CD4-positive, CD25-positive, alpha-beta regulatory T cell (primary cell): ENCODE measurements around the gene CATSPER4. TPM values are rescaled to one million over a fixed set of nuclear protein-coding genes. Genes with fewer than 3 reads are reported as not detected.
A peak's percentile ranks its signal among the peaks of the same experiment; 100 is the strongest.

ENCODE experiments used
- ATAC-seq, 2 donors: fragments of 150-1000 bp; cut with Tn5 transposase; one replicate each; pipeline ENCODE4 v1.10.0; 2021; ENCODE audit warnings: low read depth in 2 of 2, moderate number of reproducible peaks in 2 of 2, moderate library complexity in 1 of 2
- DNase-seq, 3 donors: peaks; one replicate each; pipeline versions ENCODE4 v3.0.0 to v3.0.0-alpha.2; 2012 to 2022; ENCODE audit warnings: mixed read lengths in 1 of 3
- H3K27ac ChIP-seq: one replicate; pipeline ENCODE4 v1.7.0; 2013; ENCODE audit warnings: mild to moderate bottlenecking, low read length; ENCODE audit not compliant: insufficient read depth, poor library complexity, severe bottlenecking
- H3K27me3 ChIP-seq: one replicate; pipeline ENCODE4 v1.7.0; 2013; ENCODE audit warnings: low read length; ENCODE audit not compliant: control insufficient read depth, insufficient read depth
- H3K36me3 ChIP-seq: one replicate; pipeline ENCODE4 v1.7.0; 2013; ENCODE audit warnings: mild to moderate bottlenecking, low read length, moderate library complexity; ENCODE audit not compliant: control insufficient read depth, insufficient read depth
- H3K4me1 ChIP-seq: 2 replicates; pipeline ENCODE4 v1.7.0; 2013; ENCODE audit warnings: mild to moderate bottlenecking, low read length; ENCODE audit not compliant: insufficient read depth, control insufficient read depth, poor library complexity, severe bottlenecking
- H3K4me3 ChIP-seq: one replicate; pipeline ENCODE4 v1.7.0; 2013; ENCODE audit warnings: low read depth, mild to moderate bottlenecking, low read length, moderate library complexity
- H3K9me3 ChIP-seq, 2 experiments: 1 replicate in 1 of 2; 2 replicates in 1 of 2; pipeline ENCODE4 v1.7.0; 2013; ENCODE audit warnings: low read length in 2 of 2, mild to moderate bottlenecking in 1 of 2, moderate library complexity in 1 of 2; ENCODE audit not compliant: control insufficient read depth in 2 of 2
- H3K27ac Mint-ChIP-seq, 3 donors: one replicate each; pipeline ENCODE4 v1.8.0; 2020 to 2022; ENCODE audit warnings: mild to moderate bottlenecking in 3 of 3, mixed read lengths in 3 of 3, moderate library complexity in 2 of 3
- H3K27me3 Mint-ChIP-seq: one replicate; pipeline ENCODE4 v1.8.0; 2022; ENCODE audit warnings: mild to moderate bottlenecking, mixed read lengths
- H3K36me3 Mint-ChIP-seq: one replicate; pipeline ENCODE4 v1.8.0; 2020; ENCODE audit warnings: mixed read lengths
- H3K4me1 Mint-ChIP-seq, 4 donors: one replicate each; pipeline ENCODE4 v1.8.0; 2020 to 2022; ENCODE audit warnings: mixed read lengths in 4 of 4, mild to moderate bottlenecking in 1 of 4
- H3K4me3 Mint-ChIP-seq, 4 donors: one replicate each; pipeline ENCODE4 v1.8.0; 2020 to 2022; ENCODE audit warnings: mild to moderate bottlenecking in 4 of 4, mixed read lengths in 4 of 4, moderate library complexity in 3 of 4
- H3K9me3 Mint-ChIP-seq, 7 donors: one replicate each; pipeline ENCODE4 v1.8.0; 2020 to 2022; ENCODE audit warnings: mixed read lengths in 7 of 7, mild to moderate bottlenecking in 3 of 7, moderate library complexity in 2 of 7
- polyA plus RNA-seq, 4 donors: library from polyadenylated mRNA; unstranded; fragments of 300-500 nt; fragmentation: Illumina TruSeq; gene quantifications; one replicate each; pipeline ENCODE4 v1.2.3, GENCODE V29; 2021
- total RNA-seq: library from RNA; stranded (reverse); gene quantifications from one replicate; pipeline ENCODE4 v1.2.3, GENCODE V29; 2022

Gene CATSPER4
- total and polyA plus RNA-seq, 5 donors from 2014 or later, result not detected

DNA sequence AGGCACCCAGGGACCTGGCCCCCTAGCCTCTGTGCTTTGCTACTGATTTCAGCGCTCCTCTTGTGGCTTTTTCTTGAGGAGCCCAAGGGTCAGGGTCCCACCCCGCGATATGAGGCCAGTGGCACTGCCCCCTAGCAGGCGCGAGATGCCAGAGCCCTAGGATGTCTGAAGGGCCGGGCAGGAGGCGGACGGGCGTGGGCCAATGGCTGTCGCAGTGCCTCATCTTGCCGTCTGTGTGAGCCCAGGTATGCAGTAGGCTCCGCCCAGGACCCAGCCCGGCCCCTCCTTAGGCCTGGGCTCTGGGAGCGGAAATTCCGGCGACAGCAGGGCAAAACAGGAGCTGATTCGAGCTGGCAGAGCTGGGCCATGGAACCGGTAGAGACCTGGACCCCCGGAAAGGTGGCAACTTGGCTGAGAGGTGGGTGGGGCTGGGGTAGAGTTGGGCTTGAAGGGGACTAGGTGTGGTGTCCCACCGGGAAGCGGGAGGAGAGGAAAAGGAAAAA, 13.2 kb upstream of the CATSPER4 start, which contains the start of gene CNKSR1:
Gene CNKSR1, plus strand, starts transcription at position 310 of the 503 bp plus-strand sequence. Its CDS starts 57 bp downstream, at position 367.
- Mint-ChIP-seq H3K27me3 (no peaks in the 10 kb centered on the region), H3K27ac (peak within 1 kb of the TSS in 1 of 3 donors; percentile 63), H3K9me3 (no peaks in the 10 kb centered on the region), H3K4me1 (peaks cover 0 to 4% (median 2%) of the 10 kb centered on the region in 4 donors), H3K36me3 (no peaks in the 10 kb centered on the region), H3K4me3 (peak within 1 kb of the TSS in 3 of 4 donors; percentile 60 to 83 (median 83))
- ATAC-seq (peak in 1 of 2 donors; percentile 44), DNase-seq (peak in 1 of 3 donors; percentile 26)
- no peaks in the 10 kb centered on the region for H3K4me1 ChIP-seq
- H3K36me3 ChIP-seq, result no peaks in the 10 kb centered on the region
- no peaks in the 10 kb centered on the region for H3K9me3 ChIP-seq
- H3K27ac ChIP-seq, result no peak within 1 kb of the TSS
- H3K27me3 ChIP-seq, result no peaks in the 10 kb centered on the region
- H3K4me3 ChIP-seq, result no peak within 1 kb of the TSS

- ATAC-seq (no peak), DNase-seq (no peak)
- no peaks in the 10 kb centered on the region for H3K27me3 Mint-ChIP-seq
- H3K4me3 Mint-ChIP-seq, result no peak overlapping the region
- Histone ChIP-seq H3K36me3 (no peaks in the 10 kb centered on the region), H3K9me3 (no peaks in the 10 kb centered on the region), H3K4me3 (no peak overlapping the region), H3K4me1 (no peaks in the 10 kb centered on the region), H3K27me3 (no peaks in the 10 kb centered on the region), H3K27ac (no peak overlapping the region)
- H3K27ac Mint-ChIP-seq, result no peak overlapping the region
- H3K36me3 Mint-ChIP-seq, result no peaks in the 10 kb centered on the region
- H3K4me1 Mint-ChIP-seq, result no peaks in the 10 kb centered on the region
- H3K9me3 Mint-ChIP-seq, result no peaks in the 10 kb centered on the region
These were observed 10.3 kb upstream of the CATSPER4 start for GRCh38 chr1:26180010-26180506.

DNA sequence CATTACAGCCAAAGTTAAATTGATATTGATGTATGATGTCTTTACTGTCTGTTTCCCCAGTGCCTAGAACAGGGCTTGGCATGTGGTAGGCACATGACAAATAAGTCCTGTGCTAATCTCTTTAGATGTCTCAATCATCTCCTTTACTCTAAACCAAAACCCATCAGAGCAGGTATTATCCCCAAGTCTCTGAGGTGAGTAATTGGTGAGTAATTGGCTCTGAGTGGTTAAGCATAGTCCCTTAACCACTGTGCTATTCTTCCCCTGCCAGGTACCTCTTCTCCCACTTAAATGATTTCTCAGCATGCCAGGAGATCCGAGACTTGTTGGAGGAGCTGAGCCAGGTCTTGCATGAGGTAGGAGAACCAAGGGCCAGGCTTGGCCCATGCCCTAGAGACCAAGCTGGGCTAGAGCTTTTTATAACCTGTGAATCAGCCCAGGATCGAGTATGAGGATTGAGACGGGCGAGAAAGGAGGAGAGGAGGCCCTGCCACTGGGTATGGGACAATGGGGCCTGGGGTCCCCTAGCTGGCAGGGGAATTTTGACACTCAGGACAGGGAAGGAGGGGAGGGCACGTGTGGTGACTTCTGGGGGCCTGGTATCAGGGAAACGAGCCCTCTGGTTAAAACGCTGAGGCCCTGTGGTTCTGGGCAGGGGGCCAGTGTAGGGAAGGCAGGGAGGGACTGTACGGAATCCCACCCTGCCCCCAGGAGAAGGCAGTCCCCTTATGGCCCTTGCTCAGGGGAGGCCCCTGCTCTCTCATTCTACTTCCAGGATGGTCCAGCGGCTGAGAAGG, 8.6 kb upstream of the CATSPER4 start:
- H3K4me1 ChIP-seq, result no peaks in the 10 kb centered on the region
- Mint-ChIP-seq H3K36me3 (peaks cover 3% of the 10 kb centered on the region), H3K9me3 (no peaks in the 10 kb centered on the region), H3K4me3 (no peak overlapping the region), H3K27ac (no peak overlapping the region), H3K27me3 (no peaks in the 10 kb centered on the region), H3K4me1 (no peaks in the 10 kb centered on the region)
- H3K9me3 ChIP-seq, result no peaks in the 10 kb centered on the region
- no peak overlapping the region for H3K27ac ChIP-seq
- ATAC-seq, result no peak
- no peaks in the 10 kb centered on the region for H3K36me3 ChIP-seq
- H3K4me3 ChIP-seq, result no peak overlapping the region
- no peaks in the 10 kb centered on the region for H3K27me3 ChIP-seq
- DNase-seq, result no peak

DNA sequence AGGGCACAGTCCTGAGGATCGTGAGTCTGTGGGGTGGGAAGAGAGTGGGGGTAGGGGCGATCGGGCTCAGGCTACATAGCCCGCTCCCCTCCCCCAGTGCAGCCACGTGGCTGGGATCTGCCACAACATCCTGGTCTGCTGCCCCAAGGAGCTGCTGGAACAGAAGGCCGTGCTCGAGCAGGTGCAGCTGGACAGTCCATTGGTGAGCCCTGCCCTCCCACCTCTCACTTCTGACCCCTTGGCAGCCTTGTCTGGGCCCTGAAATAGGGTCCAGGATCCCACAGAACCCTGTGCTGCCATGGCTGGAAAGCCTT, 8.1 kb upstream of the CATSPER4 start:
- peaks cover 3% of the 10 kb centered on the region for H3K36me3 Mint-ChIP-seq
- DNase-seq (no peak), ATAC-seq (no peak)
- H3K27me3 Mint-ChIP-seq, result no peaks in the 10 kb centered on the region
- no peak overlapping the region for H3K27ac Mint-ChIP-seq
- H3K9me3 Mint-ChIP-seq, result no peaks in the 10 kb centered on the region
- no peaks in the 10 kb centered on the region for H3K9me3 ChIP-seq
- no peaks in the 10 kb centered on the region for H3K36me3 ChIP-seq
- no peaks in the 10 kb centered on the region for H3K27me3 ChIP-seq
- H3K4me1 ChIP-seq, result no peaks in the 10 kb centered on the region
- H3K4me3 ChIP-seq, result no peak overlapping the region
- no peak overlapping the region for H3K27ac ChIP-seq
- H3K4me1 Mint-ChIP-seq, result no peaks in the 10 kb centered on the region
- H3K4me3 Mint-ChIP-seq, result no peak overlapping the region

DNA sequence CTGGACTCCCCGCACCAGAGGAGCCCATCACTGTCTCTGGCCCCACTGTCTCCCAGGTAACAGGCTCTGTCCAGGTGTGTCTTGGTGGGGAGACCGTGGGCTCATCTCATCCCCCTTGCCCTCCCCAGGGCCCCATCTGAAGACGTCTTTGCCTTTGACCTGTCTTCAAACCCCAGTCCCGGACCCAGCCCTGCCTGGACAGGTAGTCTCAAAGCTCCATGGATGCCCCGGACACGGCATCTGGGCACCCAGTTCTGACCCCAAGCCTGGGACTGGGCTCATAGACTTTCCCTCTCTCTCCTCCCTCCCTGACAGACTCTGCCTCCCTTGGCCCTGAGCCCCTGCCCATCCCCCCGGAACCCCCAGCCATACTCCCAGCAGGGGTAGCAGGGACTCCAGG, 6.3 kb upstream of the CATSPER4 start:
- DNase-seq (no peak), ATAC-seq (no peak)
- Histone ChIP-seq H3K36me3 (no peaks in the 10 kb centered on the region), H3K27ac (no peak overlapping the region), H3K27me3 (no peaks in the 10 kb centered on the region), H3K4me3 (no peak overlapping the region), H3K9me3 (no peaks in the 10 kb centered on the region), H3K4me1 (no peaks in the 10 kb centered on the region)
- no peaks in the 10 kb centered on the region for H3K4me1 Mint-ChIP-seq
- no peak overlapping the region for H3K27ac Mint-ChIP-seq
- H3K9me3 Mint-ChIP-seq, result no peaks in the 10 kb centered on the region
- H3K4me3 Mint-ChIP-seq, result no peak overlapping the region
- no peaks in the 10 kb centered on the region for H3K27me3 Mint-ChIP-seq
- peaks cover 3% of the 10 kb centered on the region for H3K36me3 Mint-ChIP-seq

DNA sequence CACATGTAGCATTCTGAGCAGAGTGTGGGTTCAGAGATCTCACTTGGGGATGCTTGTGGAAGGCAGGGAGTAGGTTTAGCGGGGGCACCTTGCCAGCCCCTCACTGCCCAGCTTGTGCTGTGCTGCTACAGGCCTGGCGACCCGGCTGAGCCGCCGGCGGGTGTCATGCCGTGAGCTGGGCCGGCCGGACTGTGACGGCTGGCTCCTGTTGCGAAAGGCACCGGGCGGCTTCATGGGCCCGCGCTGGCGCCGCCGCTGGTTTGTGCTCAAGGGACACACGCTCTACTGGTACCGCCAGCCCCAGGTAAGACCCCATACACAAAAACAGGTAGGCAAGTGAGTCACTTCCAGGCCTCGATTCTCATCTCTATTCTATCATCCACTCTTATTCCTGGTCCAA, 5.5 kb upstream of the CATSPER4 start:
- no peaks in the 10 kb centered on the region for H3K9me3 ChIP-seq
- H3K27ac ChIP-seq, result no peak overlapping the region
- no peaks in the 10 kb centered on the region for H3K4me1 ChIP-seq
- no peaks in the 10 kb centered on the region for H3K27me3 Mint-ChIP-seq
- H3K36me3 ChIP-seq, result no peaks in the 10 kb centered on the region
- no peak overlapping the region for H3K4me3 Mint-ChIP-seq
- no peak for DNase-seq
- H3K27ac Mint-ChIP-seq, result no peak overlapping the region
- no peaks in the 10 kb centered on the region for H3K27me3 ChIP-seq
- no peak overlapping the region for H3K4me3 ChIP-seq
- H3K4me1 Mint-ChIP-seq, result no peaks in the 10 kb centered on the region
- no peak for ATAC-seq
- peaks cover 7% of the 10 kb centered on the region for H3K36me3 Mint-ChIP-seq
- H3K9me3 Mint-ChIP-seq, result no peaks in the 10 kb centered on the region

DNA sequence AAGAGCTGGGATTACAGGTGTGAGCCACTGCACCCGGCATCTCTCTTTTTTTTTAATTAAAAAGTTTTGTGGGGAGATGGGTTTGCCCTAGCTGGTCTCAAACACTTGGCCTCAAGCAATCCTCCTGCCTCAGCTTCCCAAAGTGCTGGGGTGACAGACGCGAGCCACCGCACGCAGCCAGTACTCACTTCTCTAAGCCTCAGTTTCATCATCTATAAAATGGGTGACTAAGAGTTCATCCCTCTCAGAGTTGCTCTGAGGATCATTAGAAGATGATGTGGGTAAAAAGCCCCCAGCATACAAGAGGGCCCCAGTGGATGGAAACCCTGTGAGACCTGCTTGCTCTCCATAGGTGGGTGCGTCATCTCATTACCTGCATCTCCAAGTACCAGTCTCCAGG, 2.5 kb upstream of the CATSPER4 start:
- Histone ChIP-seq H3K27ac (no peak overlapping the region), H3K4me1 (peaks cover 4% of the 10 kb centered on the region), H3K27me3 (no peaks in the 10 kb centered on the region), H3K9me3 (no peaks in the 10 kb centered on the region), H3K4me3 (no peak overlapping the region), H3K36me3 (no peaks in the 10 kb centered on the region)
- ATAC-seq (no peak), DNase-seq (no peak)
- H3K4me1 Mint-ChIP-seq, result peaks cover 0 to 12% (median 7%) of the 10 kb centered on the region in 4 donors
- peaks cover 7% of the 10 kb centered on the region for H3K36me3 Mint-ChIP-seq
- H3K4me3 Mint-ChIP-seq, result no peak overlapping the region
- peaks cover 0 to 2% (median 0%) of the 10 kb centered on the region in 7 donors for H3K9me3 Mint-ChIP-seq
- no peaks in the 10 kb centered on the region for H3K27me3 Mint-ChIP-seq
- H3K27ac Mint-ChIP-seq, result peak overlapping the region in 1 of 3 donors; percentile 25

- ATAC-seq, result no peak
- peaks cover 1% of the 10 kb centered on the region for H3K27me3 Mint-ChIP-seq
- H3K4me1 Mint-ChIP-seq, result peaks cover 0 to 12% (median 7%) of the 10 kb centered on the region in 4 donors
- DNase-seq, result no peak
- H3K4me3 ChIP-seq, result no peak overlapping the region
- no peaks in the 10 kb centered on the region for H3K9me3 ChIP-seq
- H3K9me3 Mint-ChIP-seq, result peaks cover 0 to 4% (median 0%) of the 10 kb centered on the region in 7 donors
- peaks cover 4% of the 10 kb centered on the region for H3K4me1 ChIP-seq
- H3K4me3 Mint-ChIP-seq, result no peak overlapping the region
- no peaks in the 10 kb centered on the region for H3K27me3 ChIP-seq
- no peak overlapping the region for H3K27ac Mint-ChIP-seq
- H3K36me3 Mint-ChIP-seq, result peaks cover 7% of the 10 kb centered on the region
- H3K27ac ChIP-seq, result no peak overlapping the region
- H3K36me3 ChIP-seq, result no peaks in the 10 kb centered on the region
These were observed 1.9 kb upstream of the CATSPER4 start for GRCh38 chr1:26188477-26188876.
